ENCODE measurements around the gene EHHADH. TPM values are rescaled to one million over a fixed set of nuclear protein-coding genes. Genes with fewer than 3 reads are reported as not detected.
A peak's percentile ranks its signal among the peaks of the same experiment; 100 is the strongest.

EHHADH gene
- total RNA-seq, 1 experiment from 2014 or later = 4.2 TPM

DNA sequence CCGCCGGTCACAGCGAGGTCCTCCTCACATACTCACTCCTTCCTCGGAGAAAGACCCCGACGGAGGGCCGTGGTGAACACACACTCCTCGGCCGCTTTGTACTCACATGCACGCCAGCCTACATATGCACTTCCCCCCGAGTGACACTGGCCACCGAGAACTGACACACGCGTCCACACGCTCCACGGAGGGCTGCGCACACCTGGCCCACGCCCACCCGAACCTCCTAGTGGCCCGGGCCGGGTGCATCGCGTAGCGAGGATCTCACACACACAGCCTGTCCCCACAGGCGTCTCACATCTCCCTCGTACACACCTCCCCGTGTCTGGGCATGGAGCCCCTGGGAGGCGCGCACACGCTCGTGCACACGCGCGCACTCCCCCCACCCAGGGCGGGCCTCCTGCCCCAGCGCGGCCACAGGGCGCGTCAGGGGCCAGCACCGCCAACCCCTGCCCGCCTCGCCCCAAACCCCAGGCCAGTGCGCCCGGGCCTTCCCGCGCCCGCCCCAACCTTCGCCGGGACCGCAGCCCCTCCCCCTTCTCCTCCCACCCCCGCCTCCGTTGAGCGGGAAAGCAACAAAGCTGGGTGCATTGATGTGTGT is 100.6 kb downstream of the EHHADH start (continued):
- TF ChIP-seq, protein P1, sequence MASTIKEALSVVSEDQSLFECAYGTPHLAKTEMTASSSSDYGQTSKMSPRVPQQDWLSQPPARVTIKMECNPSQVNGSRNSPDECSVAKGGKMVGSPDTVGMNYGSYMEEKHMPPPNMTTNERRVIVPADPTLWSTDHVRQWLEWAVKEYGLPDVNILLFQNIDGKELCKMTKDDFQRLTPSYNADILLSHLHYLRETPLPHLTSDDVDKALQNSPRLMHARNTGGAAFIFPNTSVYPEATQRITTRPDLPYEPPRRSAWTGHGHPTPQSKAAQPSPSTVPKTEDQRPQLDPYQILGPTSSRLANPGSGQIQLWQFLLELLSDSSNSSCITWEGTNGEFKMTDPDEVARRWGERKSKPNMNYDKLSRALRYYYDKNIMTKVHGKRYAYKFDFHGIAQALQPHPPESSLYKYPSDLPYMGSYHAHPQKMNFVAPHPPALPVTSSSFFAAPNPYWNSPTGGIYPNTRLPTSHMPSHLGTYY (CRISPR knock-in tag; IDR thresholded peaks at IDR 0.05) = no peak
- TF ChIP-seq, protein P2, sequence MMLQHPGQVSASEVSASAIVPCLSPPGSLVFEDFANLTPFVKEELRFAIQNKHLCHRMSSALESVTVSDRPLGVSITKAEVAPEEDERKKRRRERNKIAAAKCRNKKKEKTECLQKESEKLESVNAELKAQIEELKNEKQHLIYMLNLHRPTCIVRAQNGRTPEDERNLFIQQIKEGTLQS (CRISPR knock-in tag; conservative IDR thresholded peaks at IDR 0.05) = no peak
- peak; percentile 35; the same call in 1 of the 2 replicates for TF ChIP-seq TP53 (CRISPR knock-in tag; IDR thresholded peaks at IDR 0.05)
- no peak for TF ChIP-seq GABPB1 (CRISPR knock-in tag; IDR thresholded peaks at IDR 0.05)
- TF ChIP-seq ESRRA (CRISPR knock-in tag; IDR thresholded peaks at IDR 0.05; ENCODE audit: borderline replicate concordance) = peak; percentile 44; the same call in 1 of the 2 replicates
- TF ChIP-seq, protein P3, sequence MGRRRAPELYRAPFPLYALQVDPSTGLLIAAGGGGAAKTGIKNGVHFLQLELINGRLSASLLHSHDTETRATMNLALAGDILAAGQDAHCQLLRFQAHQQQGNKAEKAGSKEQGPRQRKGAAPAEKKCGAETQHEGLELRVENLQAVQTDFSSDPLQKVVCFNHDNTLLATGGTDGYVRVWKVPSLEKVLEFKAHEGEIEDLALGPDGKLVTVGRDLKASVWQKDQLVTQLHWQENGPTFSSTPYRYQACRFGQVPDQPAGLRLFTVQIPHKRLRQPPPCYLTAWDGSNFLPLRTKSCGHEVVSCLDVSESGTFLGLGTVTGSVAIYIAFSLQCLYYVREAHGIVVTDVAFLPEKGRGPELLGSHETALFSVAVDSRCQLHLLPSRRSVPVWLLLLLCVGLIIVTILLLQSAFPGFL (CRISPR knock-in tag; IDR thresholded peaks at IDR 0.05; ENCODE audit: borderline replicate concordance) = no peak
- no peak for TF ChIP-seq GRHL2 (CRISPR knock-in tag; IDR thresholded peaks at IDR 0.05; ENCODE audit: insufficient replicate concordance, severe bottlenecking)
- TF ChIP-seq, protein P4, sequence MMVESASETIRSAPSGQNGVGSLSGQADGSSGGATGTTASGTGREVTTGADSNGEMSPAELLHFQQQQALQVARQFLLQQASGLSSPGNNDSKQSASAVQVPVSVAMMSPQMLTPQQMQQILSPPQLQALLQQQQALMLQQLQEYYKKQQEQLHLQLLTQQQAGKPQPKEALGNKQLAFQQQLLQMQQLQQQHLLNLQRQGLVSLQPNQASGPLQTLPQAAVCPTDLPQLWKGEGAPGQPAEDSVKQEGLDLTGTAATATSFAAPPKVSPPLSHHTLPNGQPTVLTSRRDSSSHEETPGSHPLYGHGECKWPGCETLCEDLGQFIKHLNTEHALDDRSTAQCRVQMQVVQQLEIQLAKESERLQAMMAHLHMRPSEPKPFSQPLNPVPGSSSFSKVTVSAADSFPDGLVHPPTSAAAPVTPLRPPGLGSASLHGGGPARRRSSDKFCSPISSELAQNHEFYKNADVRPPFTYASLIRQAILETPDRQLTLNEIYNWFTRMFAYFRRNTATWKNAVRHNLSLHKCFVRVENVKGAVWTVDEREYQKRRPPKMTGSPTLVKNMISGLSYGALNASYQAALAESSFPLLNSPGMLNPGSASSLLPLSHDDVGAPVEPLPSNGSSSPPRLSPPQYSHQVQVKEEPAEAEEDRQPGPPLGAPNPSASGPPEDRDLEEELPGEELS (CRISPR knock-in tag; IDR thresholded peaks at IDR 0.05) = peak; percentile 70; the same call in 1 of the 2 replicates
- TF ChIP-seq NFE2L1 (CRISPR knock-in tag; IDR thresholded peaks at IDR 0.05) = no peak
- TF ChIP-seq ZNF121 (CRISPR knock-in tag; IDR thresholded peaks at IDR 0.05) = peak; percentile 45; the same call in 1 of the 2 replicates
- TF ChIP-seq SP1 (CRISPR knock-in tag; conservative IDR thresholded peaks at IDR 0.05) = no peak
- TF ChIP-seq, protein P5, sequence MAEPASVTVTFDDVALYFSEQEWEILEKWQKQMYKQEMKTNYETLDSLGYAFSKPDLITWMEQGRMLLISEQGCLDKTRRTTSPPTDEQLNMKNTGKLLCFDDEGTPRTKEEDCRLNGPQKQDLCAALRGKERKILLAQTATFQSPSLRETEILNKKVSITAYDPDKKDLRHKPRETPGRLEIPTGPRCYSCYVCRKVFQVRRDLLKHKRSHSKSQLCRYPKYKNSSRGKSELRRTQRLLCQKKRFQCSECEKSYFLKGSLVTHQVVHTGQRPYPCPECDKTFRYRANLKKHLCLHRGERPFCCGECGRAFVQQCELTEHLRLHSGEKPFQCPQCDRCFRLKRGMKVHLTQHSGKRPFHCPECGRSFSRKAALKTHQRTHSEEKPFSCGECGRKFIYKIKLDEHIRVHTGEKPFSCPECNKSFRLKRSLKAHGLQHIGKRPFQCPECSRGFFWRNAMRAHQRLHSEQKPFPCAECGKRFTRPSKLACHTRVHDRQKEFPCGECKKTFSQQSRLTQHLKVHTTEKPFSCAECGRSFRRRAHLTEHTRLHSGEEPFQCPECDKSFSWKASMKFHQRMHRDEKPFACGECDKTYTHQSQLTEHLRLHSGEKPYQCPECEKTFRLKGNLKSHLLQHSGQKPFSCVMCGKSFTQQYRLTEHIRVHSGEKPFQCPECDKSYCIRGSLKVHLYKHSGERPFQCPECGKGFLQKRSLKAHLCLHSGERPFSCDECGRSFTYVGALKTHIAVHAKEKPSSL (CRISPR knock-in tag; conservative IDR thresholded peaks at IDR 0.05) = no peak
- TF ChIP-seq, protein P6, sequence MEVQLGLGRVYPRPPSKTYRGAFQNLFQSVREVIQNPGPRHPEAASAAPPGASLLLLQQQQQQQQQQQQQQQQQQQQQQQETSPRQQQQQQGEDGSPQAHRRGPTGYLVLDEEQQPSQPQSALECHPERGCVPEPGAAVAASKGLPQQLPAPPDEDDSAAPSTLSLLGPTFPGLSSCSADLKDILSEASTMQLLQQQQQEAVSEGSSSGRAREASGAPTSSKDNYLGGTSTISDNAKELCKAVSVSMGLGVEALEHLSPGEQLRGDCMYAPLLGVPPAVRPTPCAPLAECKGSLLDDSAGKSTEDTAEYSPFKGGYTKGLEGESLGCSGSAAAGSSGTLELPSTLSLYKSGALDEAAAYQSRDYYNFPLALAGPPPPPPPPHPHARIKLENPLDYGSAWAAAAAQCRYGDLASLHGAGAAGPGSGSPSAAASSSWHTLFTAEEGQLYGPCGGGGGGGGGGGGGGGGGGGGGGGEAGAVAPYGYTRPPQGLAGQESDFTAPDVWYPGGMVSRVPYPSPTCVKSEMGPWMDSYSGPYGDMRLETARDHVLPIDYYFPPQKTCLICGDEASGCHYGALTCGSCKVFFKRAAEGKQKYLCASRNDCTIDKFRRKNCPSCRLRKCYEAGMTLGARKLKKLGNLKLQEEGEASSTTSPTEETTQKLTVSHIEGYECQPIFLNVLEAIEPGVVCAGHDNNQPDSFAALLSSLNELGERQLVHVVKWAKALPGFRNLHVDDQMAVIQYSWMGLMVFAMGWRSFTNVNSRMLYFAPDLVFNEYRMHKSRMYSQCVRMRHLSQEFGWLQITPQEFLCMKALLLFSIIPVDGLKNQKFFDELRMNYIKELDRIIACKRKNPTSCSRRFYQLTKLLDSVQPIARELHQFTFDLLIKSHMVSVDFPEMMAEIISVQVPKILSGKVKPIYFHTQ (CRISPR knock-in tag; IDR thresholded peaks at IDR 0.05) = no peak
- TF ChIP-seq CREM (CRISPR knock-in tag; IDR thresholded peaks at IDR 0.05) = no peak
- TF ChIP-seq FOXP1 (CRISPR knock-in tag; IDR thresholded peaks at IDR 0.05; ENCODE audit: borderline replicate concordance) = no peak
- TF ChIP-seq JAZF1 (CRISPR knock-in tag; IDR thresholded peaks at IDR 0.05) = no peak
- TF ChIP-seq, protein P7, sequence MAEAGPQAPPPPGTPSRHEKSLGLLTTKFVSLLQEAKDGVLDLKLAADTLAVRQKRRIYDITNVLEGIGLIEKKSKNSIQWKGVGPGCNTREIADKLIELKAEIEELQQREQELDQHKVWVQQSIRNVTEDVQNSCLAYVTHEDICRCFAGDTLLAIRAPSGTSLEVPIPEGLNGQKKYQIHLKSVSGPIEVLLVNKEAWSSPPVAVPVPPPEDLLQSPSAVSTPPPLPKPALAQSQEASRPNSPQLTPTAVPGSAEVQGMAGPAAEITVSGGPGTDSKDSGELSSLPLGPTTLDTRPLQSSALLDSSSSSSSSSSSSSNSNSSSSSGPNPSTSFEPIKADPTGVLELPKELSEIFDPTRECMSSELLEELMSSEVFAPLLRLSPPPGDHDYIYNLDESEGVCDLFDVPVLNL (CRISPR knock-in tag; IDR thresholded peaks at IDR 0.05; ENCODE audit: borderline replicate concordance, low read depth) = no peak
- TF ChIP-seq MXD4 (CRISPR knock-in tag; IDR thresholded peaks at IDR 0.05; ENCODE audit: borderline replicate concordance) = no peak
- no peak for TF ChIP-seq NR3C1 (CRISPR knock-in tag; conservative IDR thresholded peaks at IDR 0.05; ENCODE audit: low read depth)
- no peak for TF ChIP-seq RELA (CRISPR knock-in tag; IDR thresholded peaks at IDR 0.05; ENCODE audit: borderline replicate concordance)
- no peak for TF ChIP-seq MYBL2 (CRISPR knock-in tag; IDR thresholded peaks at IDR 0.05)
- TF ChIP-seq TCF7 (CRISPR knock-in tag; IDR thresholded peaks at IDR 0.05; ENCODE audit: low read depth) = no peak
- TF ChIP-seq ZNF423 (CRISPR knock-in tag; IDR thresholded peaks at IDR 0.05) = no peak
- no peak for TF ChIP-seq GTF2I (CRISPR knock-in tag; conservative IDR thresholded peaks at IDR 0.05)
- 0 out of 2 replicates have a peak, but pooled peaks have one; percentile 28 for TF ChIP-seq CBFB (CRISPR knock-in tag; IDR thresholded peaks at IDR 0.05; ENCODE audit: low read depth)
- TF ChIP-seq FOXJ3 (CRISPR knock-in tag; IDR thresholded peaks at IDR 0.05; ENCODE audit: borderline replicate concordance) = no peak
- TF ChIP-seq FOXK1 (CRISPR knock-in tag; IDR thresholded peaks at IDR 0.05) = no peak; the same call in 1 of the 2 replicates
- no peak for TF ChIP-seq ETV6 (CRISPR knock-in tag; IDR thresholded peaks at IDR 0.05)
- TF ChIP-seq KAT7 (CRISPR knock-in tag; IDR thresholded peaks at IDR 0.05; ENCODE audit: borderline replicate concordance) = no peak
